ENCODE measurements around the gene SPI1.

Gene SPI1

GRCh38 chr11:47373876-47374719 lies 4.2 kb downstream of the SPI1 start:
- peak overlapping the region; percentile 99 for H3K27ac ChIP-seq

DNA sequence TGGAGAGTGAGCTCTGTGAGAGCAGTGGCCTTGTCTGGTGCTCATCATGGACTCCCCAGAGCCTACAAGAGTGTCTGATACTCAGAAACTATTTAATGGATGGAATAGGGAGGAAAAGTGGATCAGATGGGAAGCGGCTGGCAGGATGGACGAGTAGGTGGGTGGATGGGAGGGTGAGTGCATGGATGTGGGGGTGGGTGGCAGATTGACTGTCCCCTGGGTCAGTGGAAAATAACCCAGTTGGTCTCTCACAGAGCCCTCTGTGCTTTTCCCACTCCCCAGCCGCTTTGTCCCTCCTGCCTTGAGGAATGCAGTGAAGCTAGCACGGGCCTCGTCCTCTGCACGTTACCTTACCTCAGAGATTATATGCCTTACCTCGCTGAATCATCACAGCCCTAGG lies 5.9 kb downstream of the SPI1 start:
- H3K27me3 ChIP-seq: no peaks in the 10 kb centered on the region
- H3K27ac ChIP-seq: peak overlapping the region; percentile 99
- no peaks in the 10 kb centered on the region for H3K9me3 ChIP-seq
- no peak overlapping the region for H3K4me3 ChIP-seq (ENCODE audit: low read depth in 1 of 2, low read length in 1 of 2)
- peaks cover 77 to 80% of the 10 kb centered on the region in 2 experiments for H3K4me1 ChIP-seq (ENCODE audit: control insufficient read depth in 1 of 2, insufficient read depth in 1 of 2, low read depth in 1 of 2, low read length in 1 of 2)
- TF ChIP-seq CTCF (IDR thresholded peaks at IDR 0.05): no peak
- H3K36me3 ChIP-seq: peaks cover 98% of the 10 kb centered on the region

More at GRCh38 chr11:47373876-47374719, 4.2 kb downstream of the SPI1 start:
- H3K4me3 ChIP-seq (ENCODE audit: low read depth in 1 of 2, low read length in 1 of 2): peak overlapping the region; percentile 92 to 97
- TF ChIP-seq CTCF (IDR thresholded peaks at IDR 0.05): peak; percentile 89
- peaks cover 73 to 75% of the 10 kb centered on the region in 2 experiments for H3K4me1 ChIP-seq (ENCODE audit: control insufficient read depth in 1 of 2, insufficient read depth in 1 of 2, low read depth in 1 of 2, low read length in 1 of 2)
- H3K36me3 ChIP-seq: peaks cover 82% of the 10 kb centered on the region
- no peaks in the 10 kb centered on the region for H3K9me3 ChIP-seq
- H3K27me3 ChIP-seq: no peaks in the 10 kb centered on the region

DNA sequence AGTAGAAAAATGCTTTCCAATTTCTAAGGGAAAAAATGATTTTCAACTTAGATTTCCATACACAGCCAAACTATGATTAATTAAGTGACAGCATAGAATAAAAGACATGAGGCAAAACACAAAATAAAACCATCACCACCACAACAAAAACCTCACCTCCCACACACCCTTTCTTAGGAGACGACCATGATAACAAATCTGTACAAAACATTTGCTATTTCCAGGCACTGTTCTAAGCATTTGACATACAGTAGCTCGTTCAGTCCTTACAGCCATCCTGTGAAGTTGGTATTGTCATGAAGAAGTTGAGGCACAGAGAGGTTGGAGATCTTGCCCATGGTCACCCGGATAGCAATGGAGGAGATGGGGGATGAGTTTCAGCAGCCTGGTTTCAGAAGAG lies 8.7 kb downstream of the SPI1 start:
- TF ChIP-seq CTCF (IDR thresholded peaks at IDR 0.05): no peak
- Histone ChIP-seq H3K36me3 (peaks cover 100% of the 10 kb centered on the region), H3K27me3 (no peaks in the 10 kb centered on the region), H3K27ac (peak overlapping the region; percentile 44), H3K9me3 (no peaks in the 10 kb centered on the region), H3K4me3 (ENCODE audit: low read depth in 1 of 2, low read length in 1 of 2) (peak overlapping the region; percentile 4 to 18), H3K4me1 (ENCODE audit: control insufficient read depth in 1 of 2, insufficient read depth in 1 of 2, low read depth in 1 of 2, low read length in 1 of 2) (peaks cover 85 to 91% of the 10 kb centered on the region in 2 experiments)

DNA sequence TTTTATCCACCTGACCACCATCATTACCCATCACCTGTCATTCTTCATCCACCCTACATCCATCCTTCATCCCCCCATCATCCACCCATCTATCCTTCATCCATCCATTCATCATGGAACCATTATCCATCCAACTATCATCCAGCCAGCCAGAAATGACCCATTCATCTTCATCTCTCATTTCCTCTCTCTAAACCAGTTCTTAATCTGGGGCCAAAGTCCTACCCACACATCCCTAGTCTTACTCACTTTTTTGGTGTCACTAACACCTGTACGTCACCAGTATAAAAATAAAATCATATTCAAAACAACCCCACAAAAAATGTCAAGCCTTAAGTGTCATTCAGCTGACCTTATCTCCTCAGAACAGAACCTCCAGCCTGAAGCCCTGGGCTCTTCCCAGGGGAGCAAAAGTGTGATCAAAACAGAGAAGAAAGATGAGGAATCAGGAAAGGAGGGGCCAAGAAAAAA lies 12.3 kb downstream of the SPI1 start:
- peaks cover 85 to 89% of the 10 kb centered on the region in 2 experiments for H3K4me1 ChIP-seq (ENCODE audit: control insufficient read depth in 1 of 2, insufficient read depth in 1 of 2, low read depth in 1 of 2, low read length in 1 of 2)
- peak overlapping the region; percentile 33 for H3K27ac ChIP-seq
- H3K27me3 ChIP-seq: no peaks in the 10 kb centered on the region
- no peak overlapping the region for H3K4me3 ChIP-seq (ENCODE audit: low read depth in 1 of 2, low read length in 1 of 2)
- H3K36me3 ChIP-seq: peaks cover 93% of the 10 kb centered on the region
- no peaks in the 10 kb centered on the region for H3K9me3 ChIP-seq
- TF ChIP-seq CTCF (IDR thresholded peaks at IDR 0.05): no peak

GRCh38 chr11:47361419-47361818 lies 16.9 kb downstream of the SPI1 start:
- no peaks in the 10 kb centered on the region for H3K9me3 ChIP-seq
- H3K4me3 ChIP-seq (ENCODE audit: low read depth in 1 of 2, low read length in 1 of 2): peak overlapping the region; percentile 18 to 55
- H3K36me3 ChIP-seq: peaks cover 93% of the 10 kb centered on the region
- H3K27ac ChIP-seq: peak overlapping the region; percentile 74
- H3K4me1 ChIP-seq (ENCODE audit: control insufficient read depth in 1 of 2, insufficient read depth in 1 of 2, low read depth in 1 of 2, low read length in 1 of 2): peaks cover 81 to 82% of the 10 kb centered on the region in 2 experiments
- no peak for TF ChIP-seq CTCF (IDR thresholded peaks at IDR 0.05)
- H3K27me3 ChIP-seq: no peaks in the 10 kb centered on the region
